Uterus (tissue), 4 donors: ENCODE results near the gene KCNQ1OT1. TPM values are rescaled to one million over a fixed set of nuclear protein-coding genes. Genes with fewer than 3 reads are reported as not detected.

Source experiments
- DNase-seq, 2 donors: peaks; one replicate each; pipeline ENCODE4 v3.0.0-alpha.2; 2019 to 2020
- H3K27ac ChIP-seq, 2 donors: fragments of 200-600 bp; sonication (generic); 1 replicate in 1 of 2; 2 replicates in 1 of 2; pipeline ENCODE4 v1.5.1; 2016 to 2018
- H3K27me3 ChIP-seq, 2 donors: fragments of 200-600 bp; sonication (generic); one replicate each; pipeline ENCODE4 v1.5.1; 2018 to 2019; ENCODE audit warnings: control low read depth in 1 of 2
- H3K36me3 ChIP-seq, 2 donors: fragments of 200-600 bp; sonication (generic); one replicate each; pipeline ENCODE4 v1.5.1; 2019; ENCODE audit warnings: control low read depth in 1 of 2
- H3K4me1 ChIP-seq, 2 donors: fragments of 200-600 bp; sonication (generic); one replicate each; pipeline ENCODE4 v1.5.1; 2018 to 2019; ENCODE audit warnings: control low read depth in 1 of 2
- H3K4me3 ChIP-seq, 2 donors: fragments of 200-600 bp; sonication (generic); 1 replicate in 1 of 2; 2 replicates in 1 of 2; pipeline ENCODE4 v1.5.1; 2018 to 2019; ENCODE audit warnings: mild to moderate bottlenecking in 1 of 2
- H3K9me3 ChIP-seq, 2 donors: fragments of 200-600 bp; sonication (generic); one replicate each; pipeline ENCODE4 v1.5.1; 2019; ENCODE audit warnings: control low read depth in 1 of 2
- POLR2A ChIP-seq, 2 donors: fragments of 450-650 bp; IDR thresholded peaks; one replicate each; pipeline ENCODE4 v1.6.1; 2016; ENCODE audit warnings: antibody characterized with exemption in 2 of 2, mild to moderate bottlenecking in 1 of 2, moderate library complexity in 1 of 2
- intact Hi-C: fragments of 100-400 bp; cut with DNase I; formaldehyde crosslinking; loops from one replicate; pipeline ENCODE4 v1.15.1; 2023; ENCODE audit warnings: low total_unique reads
- total RNA-seq, 4 donors: library from RNA; depleted of rRNA in 3 of 4; stranded (reverse); fragments of >200 nt in 3 of 4; gene quantifications; one replicate each; pipeline versions ENCODE4 v1.1.0 to v1.2.4, GENCODE V29; 2014 to 2023
- TF ChIP-seq, protein P1 (sequence below), 4 experiments: fragments of 200-600 bp in 2 of 4; fragments of 450-650 bp in 2 of 4; sonication (generic) in 2 of 4; IDR thresholded peaks; one replicate each; pipeline ENCODE4 v1.5.1; 2016 to 2019; ENCODE audit warnings: antibody characterized with exemption in 4 of 4, mild to moderate bottlenecking in 2 of 4, moderate library complexity in 1 of 4
- donor health status: DM: yes; HTN: yes; CAD: no.

Gene KCNQ1OT1
- total RNA-seq, 4 donors from 2014 or later: 2.6 to 19.4 (median 10.9) TPM

- intact Hi-C loops: loop anchor here (10.0 kb wide), 1 partner anchor 178 kb away; the partner anchor contains the start of gene CDKN1C
- TF ChIP-seq POLR2A (IDR thresholded peaks at IDR 0.05): no peak
- TF ChIP-seq, protein P1, sequence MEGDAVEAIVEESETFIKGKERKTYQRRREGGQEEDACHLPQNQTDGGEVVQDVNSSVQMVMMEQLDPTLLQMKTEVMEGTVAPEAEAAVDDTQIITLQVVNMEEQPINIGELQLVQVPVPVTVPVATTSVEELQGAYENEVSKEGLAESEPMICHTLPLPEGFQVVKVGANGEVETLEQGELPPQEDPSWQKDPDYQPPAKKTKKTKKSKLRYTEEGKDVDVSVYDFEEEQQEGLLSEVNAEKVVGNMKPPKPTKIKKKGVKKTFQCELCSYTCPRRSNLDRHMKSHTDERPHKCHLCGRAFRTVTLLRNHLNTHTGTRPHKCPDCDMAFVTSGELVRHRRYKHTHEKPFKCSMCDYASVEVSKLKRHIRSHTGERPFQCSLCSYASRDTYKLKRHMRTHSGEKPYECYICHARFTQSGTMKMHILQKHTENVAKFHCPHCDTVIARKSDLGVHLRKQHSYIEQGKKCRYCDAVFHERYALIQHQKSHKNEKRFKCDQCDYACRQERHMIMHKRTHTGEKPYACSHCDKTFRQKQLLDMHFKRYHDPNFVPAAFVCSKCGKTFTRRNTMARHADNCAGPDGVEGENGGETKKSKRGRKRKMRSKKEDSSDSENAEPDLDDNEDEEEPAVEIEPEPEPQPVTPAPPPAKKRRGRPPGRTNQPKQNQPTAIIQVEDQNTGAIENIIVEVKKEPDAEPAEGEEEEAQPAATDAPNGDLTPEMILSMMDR (IDR thresholded peaks at IDR 0.05): no peak
- Histone ChIP-seq H3K27me3 (no peaks in the 10 kb centered on the region), H3K4me1 (peaks cover 0 to 8% of the 10 kb centered on the region in 2 donors), H3K9me3 (no peaks in the 10 kb centered on the region), H3K36me3 (no peaks in the 10 kb centered on the region), H3K4me3 (no peak overlapping the region), H3K27ac (no peak overlapping the region)
- DNase-seq: no peak
Measured at GRCh38 chr11:2706321-2706720, 6.5 kb upstream of the KCNQ1OT1 start.

DNA sequence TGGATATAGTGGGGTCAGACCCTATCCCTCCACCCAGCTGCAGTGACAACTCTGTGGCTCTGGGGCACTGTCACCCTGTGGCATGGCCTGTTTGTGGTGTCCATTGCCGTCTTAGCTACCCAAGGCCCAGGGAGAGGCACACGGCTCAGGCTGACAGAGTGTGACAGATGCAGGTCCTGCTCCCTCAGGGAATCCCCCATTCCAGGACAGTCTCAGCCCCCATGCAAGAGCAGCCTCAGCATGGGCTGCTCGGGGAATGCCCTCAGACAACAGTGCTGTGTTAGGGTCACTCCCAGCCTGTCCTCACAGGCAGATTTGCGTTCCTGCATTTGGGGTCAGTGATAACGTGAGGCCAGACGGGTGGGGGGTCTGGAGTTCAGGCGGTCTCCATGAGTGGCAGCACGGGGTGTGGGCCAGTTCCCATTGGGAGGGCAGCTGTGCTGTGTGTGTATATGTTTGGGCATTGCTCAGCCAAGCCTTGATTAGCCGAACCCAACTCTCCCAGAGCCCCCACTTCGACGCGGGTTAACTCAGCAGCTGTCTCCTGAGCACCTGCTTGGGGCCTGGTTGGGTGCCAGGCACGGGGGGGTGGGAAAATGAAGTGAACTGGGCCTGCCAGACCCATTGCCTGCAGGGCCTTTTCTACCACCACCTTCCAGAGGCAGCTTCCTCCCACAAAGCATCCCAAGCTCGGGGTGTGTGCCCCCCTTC is 5.3 kb upstream of the KCNQ1OT1 start:
- TF ChIP-seq, protein P1 (IDR thresholded peaks at IDR 0.05): no peak
- no peak for TF ChIP-seq POLR2A (IDR thresholded peaks at IDR 0.05)
- no peak for DNase-seq
- no peak overlapping the region for H3K4me3 ChIP-seq
- no peaks in the 10 kb centered on the region for H3K9me3 ChIP-seq
- no peak overlapping the region for H3K27ac ChIP-seq
- H3K27me3 ChIP-seq: no peaks in the 10 kb centered on the region
- H3K4me1 ChIP-seq: peaks cover 0 to 8% of the 10 kb centered on the region in 2 donors
- H3K36me3 ChIP-seq: no peaks in the 10 kb centered on the region
- intact Hi-C loops: loop anchor here (10.0 kb wide), 1 partner anchor 180 kb away; the partner anchor contains the start of gene CDKN1C

GRCh38 chr11:2704356-2704755 is 4.6 kb upstream of the KCNQ1OT1 start:
- Histone ChIP-seq H3K4me3 (no peak overlapping the region), H3K27ac (no peak overlapping the region), H3K9me3 (no peaks in the 10 kb centered on the region), H3K27me3 (no peaks in the 10 kb centered on the region), H3K36me3 (no peaks in the 10 kb centered on the region), H3K4me1 (peaks cover 0 to 8% of the 10 kb centered on the region in 2 donors)
- intact Hi-C loops: loop anchor here (10.0 kb wide), 1 partner anchor 180 kb away; the partner anchor contains the start of gene CDKN1C
- DNase-seq: no peak
- TF ChIP-seq, protein P1 (IDR thresholded peaks at IDR 0.05): no peak
- no peak for TF ChIP-seq POLR2A (IDR thresholded peaks at IDR 0.05)

DNA sequence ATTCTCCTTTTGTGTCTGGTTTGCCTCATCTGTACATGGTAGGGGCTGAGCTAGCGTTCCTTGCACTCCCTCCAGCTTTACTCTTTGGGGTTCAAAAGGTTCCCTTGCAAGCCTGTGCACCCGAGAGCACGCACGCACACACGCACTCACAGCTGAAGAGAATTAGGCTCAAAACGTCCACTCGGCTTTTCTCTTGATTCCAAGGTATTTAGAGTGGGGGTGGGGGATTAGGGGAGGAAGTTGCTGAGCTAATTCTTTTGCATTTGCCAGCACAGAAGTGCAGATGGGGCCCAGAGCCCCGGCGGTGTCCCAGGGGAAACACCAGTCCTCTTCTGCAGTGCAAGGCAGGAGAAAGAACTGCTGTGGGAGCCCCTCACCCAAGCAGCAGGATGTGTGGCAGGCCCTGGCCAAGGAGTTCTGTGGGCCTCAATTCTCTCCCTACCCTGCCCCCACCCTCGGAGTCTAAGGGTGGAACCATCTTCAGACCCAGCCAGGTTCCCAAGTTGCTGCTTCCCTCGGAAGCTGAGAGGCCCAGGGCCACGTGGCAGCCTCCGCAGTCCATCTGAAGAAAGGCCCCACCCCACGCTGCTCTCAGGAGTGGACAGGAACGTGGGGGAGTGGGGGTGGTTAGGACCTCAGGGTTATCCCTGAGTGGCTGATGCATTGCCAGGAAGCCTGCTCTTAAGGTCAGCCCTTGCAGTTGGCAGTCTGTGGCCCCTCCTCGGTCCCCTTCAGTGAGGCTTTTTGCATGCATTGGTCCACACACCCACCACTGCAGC is 3.8 kb upstream of the KCNQ1OT1 start:
- Histone ChIP-seq H3K9me3 (no peaks in the 10 kb centered on the region), H3K4me3 (no peak overlapping the region), H3K4me1 (peaks cover 0 to 8% of the 10 kb centered on the region in 2 donors), H3K36me3 (no peaks in the 10 kb centered on the region), H3K27ac (peak overlapping the region in 1 of 2 donors; percentile 7), H3K27me3 (no peaks in the 10 kb centered on the region)
- TF ChIP-seq, protein P1 (IDR thresholded peaks at IDR 0.05): no peak
- intact Hi-C loops: loop anchor here (10.0 kb wide), 1 partner anchor 181 kb away; the partner anchor contains the start of gene CDKN1C
- DNase-seq: peak; percentile 10 to 37
